Right lobe of liver (tissue), 4 donors: ENCODE data around the gene IRAK1BP1.

Experiments
- POLR2A ChIP-seq: fragments of 450-650 bp; IDR thresholded peaks from one replicate; pipeline ENCODE4 v1.6.1; 2017; ENCODE audit warnings: antibody characterized with exemption, mild to moderate bottlenecking
- TF ChIP-seq, protein P1 (sequence below), 4 donors: fragments of 200-600 bp in 3 of 4; fragments of 450-650 bp in 1 of 4; IDR thresholded peaks; one replicate each; pipeline versions ENCODE4 v1.5.1 to v1.8.0; 2016 to 2022; ENCODE audit warnings: antibody characterized with exemption in 4 of 4, mild to moderate bottlenecking in 2 of 4
- donor health status: DM: no; HTN: no; CAD: no.
- donor health status: DM: no; HTN: no; CAD: no.
- donor health status: DM: no; HTN: yes; CAD: no.

DNA sequence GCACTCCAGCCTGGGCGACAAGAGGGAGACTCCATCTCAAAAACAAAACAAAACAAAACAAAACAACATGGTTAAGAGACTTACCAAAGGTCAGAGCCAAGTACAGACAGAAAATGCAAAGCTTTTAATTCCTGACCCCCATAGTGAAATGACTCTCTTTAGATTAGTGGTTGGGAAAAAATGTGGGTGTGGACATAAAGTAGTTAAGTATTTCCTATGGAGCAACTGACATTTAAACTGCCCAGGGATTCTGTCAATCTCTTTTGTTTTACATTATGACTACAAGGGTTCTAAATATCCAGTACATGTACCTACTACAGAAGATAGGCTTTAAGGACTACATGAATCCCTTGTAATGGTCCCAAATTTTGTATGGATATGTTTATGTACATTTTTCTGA lies 75.1 kb downstream of the IRAK1BP1 start:
- TF ChIP-seq, protein P1, sequence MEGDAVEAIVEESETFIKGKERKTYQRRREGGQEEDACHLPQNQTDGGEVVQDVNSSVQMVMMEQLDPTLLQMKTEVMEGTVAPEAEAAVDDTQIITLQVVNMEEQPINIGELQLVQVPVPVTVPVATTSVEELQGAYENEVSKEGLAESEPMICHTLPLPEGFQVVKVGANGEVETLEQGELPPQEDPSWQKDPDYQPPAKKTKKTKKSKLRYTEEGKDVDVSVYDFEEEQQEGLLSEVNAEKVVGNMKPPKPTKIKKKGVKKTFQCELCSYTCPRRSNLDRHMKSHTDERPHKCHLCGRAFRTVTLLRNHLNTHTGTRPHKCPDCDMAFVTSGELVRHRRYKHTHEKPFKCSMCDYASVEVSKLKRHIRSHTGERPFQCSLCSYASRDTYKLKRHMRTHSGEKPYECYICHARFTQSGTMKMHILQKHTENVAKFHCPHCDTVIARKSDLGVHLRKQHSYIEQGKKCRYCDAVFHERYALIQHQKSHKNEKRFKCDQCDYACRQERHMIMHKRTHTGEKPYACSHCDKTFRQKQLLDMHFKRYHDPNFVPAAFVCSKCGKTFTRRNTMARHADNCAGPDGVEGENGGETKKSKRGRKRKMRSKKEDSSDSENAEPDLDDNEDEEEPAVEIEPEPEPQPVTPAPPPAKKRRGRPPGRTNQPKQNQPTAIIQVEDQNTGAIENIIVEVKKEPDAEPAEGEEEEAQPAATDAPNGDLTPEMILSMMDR (IDR thresholded peaks at IDR 0.05) = no peak
- no peak for TF ChIP-seq POLR2A
